Astrocyte of the cerebellum (primary cell): Measurements from ENCODE around the gene MSI2.

Experiments used
- DNase-seq: peaks from one replicate; pipeline ENCODE4 v3.0.0-alpha.2; 2011; ENCODE audit warnings: low read depth
- H3K4me3 ChIP-seq: 2 replicates; pipeline ENCODE4 v1.5.1; 2011; ENCODE audit warnings: mild to moderate bottlenecking, low read depth, low read length, moderate library complexity
- CTCF ChIP-seq: IDR thresholded peaks from 2 replicates; pipeline ENCODE4 v1.5.1; 2012; ENCODE audit warnings: low read length, low read depth, moderate library complexity, mild to moderate bottlenecking; ENCODE audit errors: missing control alignments
- in situ Hi-C: cut with HindIII; loops from 2 replicates; pipeline ENCODE4 v1.10.0; 2017; ENCODE audit warnings: low sequenced_read_pairs

The MSI2 gene

GRCh38 chr17:57412520-57413096 is 156.3 kb downstream of the MSI2 start:
- TF ChIP-seq CTCF = no peak
- DNase-seq = no peak
- in situ Hi-C loops = no loop called here
- no peak overlapping the region for H3K4me3 ChIP-seq

DNA sequence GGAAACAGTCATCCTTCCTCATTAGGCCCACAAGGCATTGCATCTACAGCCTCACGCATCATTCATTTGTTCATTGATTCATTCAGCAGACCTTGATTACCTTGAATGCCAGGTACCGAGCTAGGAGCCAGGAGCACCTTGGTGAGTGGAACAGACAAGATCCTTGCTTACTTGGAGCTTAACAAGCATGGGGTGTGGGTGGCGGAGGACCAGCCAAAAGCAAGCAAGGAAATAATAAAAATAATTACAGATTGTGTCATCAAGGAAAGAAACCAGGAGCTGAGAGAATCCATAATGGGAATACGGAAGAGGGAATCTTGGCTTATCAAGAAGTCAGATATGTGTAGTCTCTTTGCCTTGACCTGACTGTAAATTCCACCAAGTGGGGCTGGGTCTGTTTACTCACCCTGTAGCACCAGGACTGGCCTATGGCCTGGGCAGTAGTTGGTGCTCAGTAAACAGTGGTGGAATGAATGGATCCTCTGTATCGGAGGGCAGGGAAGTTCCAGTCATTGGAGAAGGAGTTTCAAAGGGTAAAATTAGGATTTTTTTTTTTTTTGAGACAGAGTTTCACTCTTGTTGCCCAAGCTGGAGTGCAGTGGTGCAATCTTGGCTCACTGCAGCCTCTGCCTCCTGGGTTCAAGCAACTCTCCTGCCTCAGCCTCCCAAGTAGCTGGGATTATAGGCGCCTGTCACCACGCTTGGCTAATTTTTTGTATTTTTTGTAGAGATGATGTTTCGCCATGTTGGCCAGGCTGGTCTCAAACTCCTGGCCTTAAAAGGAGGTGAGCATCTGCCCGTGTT is 157.7 kb downstream of the MSI2 start:
- no peak overlapping the region for H3K4me3 ChIP-seq
- TF ChIP-seq CTCF = no peak
- no peak for DNase-seq
- in situ Hi-C loops = no loop called here

DNA sequence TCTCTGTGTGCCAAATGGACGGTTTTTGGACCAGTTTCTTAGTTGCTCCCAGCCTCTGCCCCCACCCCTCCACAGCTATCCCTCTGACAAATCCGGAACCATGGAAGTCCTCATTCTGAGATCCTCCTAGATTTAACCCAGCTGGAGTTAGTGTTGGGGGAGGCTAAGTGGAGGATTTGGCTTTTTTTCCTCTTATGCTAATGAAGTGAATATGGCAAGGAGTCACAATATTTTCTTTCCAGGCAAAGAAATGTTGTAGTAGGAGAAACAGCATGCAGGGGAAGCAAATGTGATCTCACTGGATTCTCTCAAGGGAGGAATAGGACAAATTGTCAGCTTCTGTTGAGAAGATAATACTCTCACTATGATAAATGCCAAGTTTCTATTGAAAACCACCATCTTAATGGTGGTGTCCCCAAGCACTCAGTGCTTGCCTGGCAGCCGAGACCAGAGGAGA is 159.5 kb downstream of the MSI2 start:
- in situ Hi-C loops = no loop called here
- no peak overlapping the region for H3K4me3 ChIP-seq
- DNase-seq = no peak
- TF ChIP-seq CTCF = no peak

- no peak for TF ChIP-seq CTCF
- DNase-seq = no peak
- in situ Hi-C loops = no loop called here
These were observed 160.0 kb downstream of the MSI2 start for GRCh38 chr17:57416369-57416768.

DNA sequence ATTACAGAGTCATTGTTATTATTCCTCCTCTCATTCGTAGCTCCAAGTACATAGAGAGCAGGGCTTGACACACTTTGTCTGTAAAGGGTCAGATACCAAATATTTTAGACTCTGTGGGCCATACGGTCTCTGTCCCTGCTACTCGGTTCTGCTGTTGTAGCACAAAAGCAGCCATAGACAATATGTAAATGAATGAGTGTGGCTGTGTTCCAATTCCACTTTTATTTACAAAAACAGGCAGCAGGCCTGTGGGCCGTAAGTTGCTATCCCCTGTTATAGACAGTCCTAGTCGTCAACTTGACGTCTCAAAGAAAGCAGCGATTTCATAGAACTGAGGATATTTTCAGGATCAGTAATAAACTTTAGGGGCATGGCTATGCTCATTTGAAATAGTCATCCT is 161.6 kb downstream of the MSI2 start:
- no peak for TF ChIP-seq CTCF
- in situ Hi-C loops = no loop called here
- DNase-seq = no peak
- H3K4me3 ChIP-seq = no peak overlapping the region

More at GRCh38 chr17:57416369-57416768, 160.0 kb downstream of the MSI2 start:
- no peak overlapping the region for H3K4me3 ChIP-seq

- DNase-seq = no peak
- no peak for TF ChIP-seq CTCF
- H3K4me3 ChIP-seq = no peak overlapping the region
- in situ Hi-C loops = no loop called here
These were observed 162.3 kb downstream of the MSI2 start for GRCh38 chr17:57418463-57419246.
